Testis (tissue), 2 donors: ENCODE results near the gene KDSR.

Experiments
- CTCF ChIP-seq, 3 experiments: fragments of 450-650 bp in 2 of 3; fragments of 200-600 bp in 1 of 3; sonication (generic) in 1 of 3; IDR thresholded peaks; one replicate each; pipeline ENCODE4 v1.5.1; 2016 to 2019; ENCODE audit warnings: antibody characterized with exemption in 3 of 3, mild to moderate bottlenecking in 2 of 3, moderate library complexity in 1 of 3
- POLR2A ChIP-seq: fragments of 450-650 bp; IDR thresholded peaks from one replicate; pipeline ENCODE4 v1.6.1; 2017; ENCODE audit warnings: antibody characterized with exemption, mild to moderate bottlenecking, moderate library complexity

GRCh38 chr18:63356272-63356896, 10.6 kb downstream of the KDSR start:
- TF ChIP-seq CTCF (IDR thresholded peaks at IDR 0.05) (no peak), POLR2A (no peak)
